Heart right ventricle (tissue), 16 donors: ENCODE data around the gene ACYP1. TPM values are rescaled to one million over a fixed set of nuclear protein-coding genes. Genes with fewer than 3 reads are reported as not detected.

Experiments
- ATAC-seq, 8 donors: fragments of 200-7000 bp; cut with Tn5 transposase; one replicate each; pipeline ENCODE4 v1.9.1; 2020; ENCODE audit warnings: mild to moderate bottlenecking in 8 of 8, moderate library complexity in 8 of 8, moderate number of reproducible peaks in 1 of 8
- DNase-seq, 2 donors: peaks; one replicate each; pipeline ENCODE4 v3.0.0-alpha.2; 2020
- H3K27ac ChIP-seq, 10 donors: fragments of 200-600 bp; sonication (generic) in 2 of 10; one replicate each; pipeline versions ENCODE4 v1.5.0 to v1.8.0; 2020 to 2022; ENCODE audit warnings: mild to moderate bottlenecking in 3 of 10
- H3K27me3 ChIP-seq, 7 donors: fragments of 200-600 bp; one replicate each; pipeline ENCODE4 v1.8.0; 2021 to 2022; ENCODE audit warnings: mild to moderate bottlenecking in 2 of 7
- H3K36me3 ChIP-seq, 9 donors: fragments of 200-600 bp; sonication (generic) in 1 of 9; one replicate each; pipeline versions ENCODE4 v1.5.0 to v1.8.0; 2020 to 2022; ENCODE audit warnings: mild to moderate bottlenecking in 2 of 9
- H3K4me1 ChIP-seq, 9 donors: fragments of 200-600 bp; sonication (generic) in 1 of 9; one replicate each; pipeline versions ENCODE4 v1.5.0 to v1.8.0; 2020 to 2022; ENCODE audit warnings: mild to moderate bottlenecking in 4 of 9
- H3K4me3 ChIP-seq, 10 donors: fragments of 200-600 bp; sonication (generic) in 2 of 10; one replicate each; pipeline versions ENCODE4 v1.5.0 to v1.8.0; 2020 to 2022; ENCODE audit warnings: mild to moderate bottlenecking in 7 of 10, moderate library complexity in 2 of 10
- H3K9me3 ChIP-seq, 11 donors: fragments of 200-600 bp in 10 of 11; sonication (generic) in 2 of 11; one replicate each; pipeline versions ENCODE4 v1.5.0 to v1.8.0; 2013 to 2022; ENCODE audit warnings: mild to moderate bottlenecking in 2 of 11, control low read depth in 1 of 11, moderate library complexity in 1 of 11
- WGBS, 2 donors: extraction: QIAGEN DNeasy Blood & Tissue Kit; methylation state at CpG; one replicate each; pipeline ENCODE4 v1.1.7; 2013; ENCODE audit warnings: inconsistent platforms in 1 of 2; 5-methylcytosine and 5-hydroxymethylcytosine counted together
- intact Hi-C, 10 donors: fragments of 100-400 bp; cut with DNase I; formaldehyde crosslinking; loops; one replicate each; pipeline versions ENCODE4 v1.11.1 to v1.14.2; 2022
- polyA plus RNA-seq, 2 donors: library from polyadenylated mRNA; stranded (reverse); fragments of 200-250 nt; gene quantifications; one replicate each; pipeline ENCODE4 v1.2.3, GENCODE V29; 2013
- total RNA-seq, 10 donors: library from RNA; stranded (reverse); fragmentation: NEBNext Ultra II Directional in 3 of 10; extraction: Animal tissue kit (Norgen Biotek cat#: 25700) in 3 of 10; gene quantifications; one replicate each; pipeline versions ENCODE4 v1.2.1 to v1.2.4, GENCODE V29; 2021 to 2023
- TF ChIP-seq, protein P1 (sequence below), 9 donors: fragments of 200-600 bp; sonication (generic) in 2 of 9; IDR thresholded peaks; one replicate each; pipeline versions ENCODE4 v1.5.0 to v1.8.0; 2021 to 2022; ENCODE audit warnings: antibody characterized with exemption in 9 of 9, mild to moderate bottlenecking in 5 of 9, moderate library complexity in 1 of 9
- donor health status: Arrhythmogenic right ventricular cardiomyopathy.
- donor health status: ischemic (EF 13 %, LVEDD 7.1; RV severe dilation, severe dysfunction).
- donor health status: healthy with polysubstance abuse.
- donor health status: DM: no; HTN: yes; CAD: no.
- donor health status: DM: no; HTN: no; CAD: no.
- donor health status: ischemic (EF 25% LVEDD 6.9; RV normal size, moderate dysfunction).
- donor health status: ischemic (EF 25% LVEDD 5.7; RV mildly dilated, moderate dysfunction).
- donor health status: healthy.
- donor health status: DM: yes; HTN: yes; CAD: no.
- donor health status: Ischemic cardiomyopathy.
- donor health status: ischemic (EF 35%, LVEDD 5.7; RV mildly dilated, moderate dysfunction).
- donor health status: nonischemic (EF 11% LVEDD 7.7; RV severe dilation, severe dysfunction).
- donor health status: DM: yes; HTN: yes; CAD: no.
- donor health status: PGD.
- donor health status: ischemic (EF 29% LVEDD 5.4; RV normal size, mild dysfunction).
- donor health status: nonischemic (EF 23%, LVEDD 6.1; RV moderate dilation, normal function).

The ACYP1 gene
- total and polyA plus RNA-seq, 12 donors = 7.9 to 34.9 (median 10.1) TPM

DNA sequence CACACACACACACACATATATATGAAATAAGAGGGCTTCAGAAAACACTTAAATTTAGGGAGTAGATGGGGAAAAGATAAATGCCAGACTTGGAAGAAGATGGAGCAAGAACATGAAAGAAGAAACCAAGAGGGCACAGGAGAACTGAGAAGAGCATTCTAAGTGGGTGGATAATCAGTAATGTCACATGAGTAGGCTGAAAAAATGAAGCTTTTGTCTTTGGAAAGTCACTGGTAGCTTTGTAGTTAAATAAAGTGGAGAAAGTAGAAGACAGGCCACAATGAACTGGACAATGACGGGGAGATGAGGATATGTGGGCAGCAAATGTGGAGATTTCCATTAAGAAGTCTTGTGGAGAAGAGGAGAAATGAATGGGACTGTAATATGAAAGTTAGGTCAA, 3.4 kb upstream of the ACYP1 start:
- no peak overlapping the region for H3K4me3 ChIP-seq
- TF ChIP-seq, protein P1, sequence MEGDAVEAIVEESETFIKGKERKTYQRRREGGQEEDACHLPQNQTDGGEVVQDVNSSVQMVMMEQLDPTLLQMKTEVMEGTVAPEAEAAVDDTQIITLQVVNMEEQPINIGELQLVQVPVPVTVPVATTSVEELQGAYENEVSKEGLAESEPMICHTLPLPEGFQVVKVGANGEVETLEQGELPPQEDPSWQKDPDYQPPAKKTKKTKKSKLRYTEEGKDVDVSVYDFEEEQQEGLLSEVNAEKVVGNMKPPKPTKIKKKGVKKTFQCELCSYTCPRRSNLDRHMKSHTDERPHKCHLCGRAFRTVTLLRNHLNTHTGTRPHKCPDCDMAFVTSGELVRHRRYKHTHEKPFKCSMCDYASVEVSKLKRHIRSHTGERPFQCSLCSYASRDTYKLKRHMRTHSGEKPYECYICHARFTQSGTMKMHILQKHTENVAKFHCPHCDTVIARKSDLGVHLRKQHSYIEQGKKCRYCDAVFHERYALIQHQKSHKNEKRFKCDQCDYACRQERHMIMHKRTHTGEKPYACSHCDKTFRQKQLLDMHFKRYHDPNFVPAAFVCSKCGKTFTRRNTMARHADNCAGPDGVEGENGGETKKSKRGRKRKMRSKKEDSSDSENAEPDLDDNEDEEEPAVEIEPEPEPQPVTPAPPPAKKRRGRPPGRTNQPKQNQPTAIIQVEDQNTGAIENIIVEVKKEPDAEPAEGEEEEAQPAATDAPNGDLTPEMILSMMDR (IDR thresholded peaks at IDR 0.05) = no peak
- peaks cover 7 to 67% (median 44%) of the 10 kb centered on the region in 9 donors for H3K4me1 ChIP-seq
- DNase-seq (no peak), ATAC-seq (no peak)
- peak overlapping the region in 2 of 10 donors; percentile 94 to 96 for H3K27ac ChIP-seq
- H3K9me3 ChIP-seq = no peaks in the 10 kb centered on the region
- peaks cover 0 to 6% (median 0%) of the 10 kb centered on the region in 9 donors for H3K36me3 ChIP-seq
- intact Hi-C loops = loop anchor here in 4 of 10 donors (5.0 to 10.0 kb wide), 5 partner anchors 62 to 155 kb away; partner anchors contain the start of gene EIF2B2 (in 3 of the 4)
- H3K27me3 ChIP-seq = no peaks in the 10 kb centered on the region
- WGBS, 2 donors = 90 to 100% methylated on average over 1 of the region's 1 CpG

DNA sequence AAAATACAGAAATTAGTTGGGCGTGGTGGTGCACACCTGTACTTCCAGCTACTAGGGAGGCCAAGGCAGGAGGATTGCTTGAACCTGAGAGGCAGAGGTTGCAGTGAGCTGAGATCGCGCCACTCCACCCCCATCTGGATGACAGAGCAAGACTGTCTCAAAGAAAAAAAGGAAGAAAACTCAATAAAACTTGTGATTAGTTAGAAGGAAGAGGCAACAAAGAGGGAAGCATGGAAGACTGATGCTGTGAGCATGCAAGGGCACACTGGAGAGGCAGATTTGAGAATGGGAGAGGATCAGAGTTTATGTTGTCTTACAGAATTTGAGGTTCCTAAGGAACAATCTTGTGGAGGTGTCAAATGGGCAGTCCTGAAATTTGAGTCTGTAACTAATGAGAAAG, 2.9 kb upstream of the ACYP1 start:
- intact Hi-C loops = loop anchor here in 4 of 10 donors (5.0 to 10.0 kb wide), 5 partner anchors 62 to 154 kb away; partner anchors contain the start of gene EIF2B2 (in 3 of the 4)

DNA sequence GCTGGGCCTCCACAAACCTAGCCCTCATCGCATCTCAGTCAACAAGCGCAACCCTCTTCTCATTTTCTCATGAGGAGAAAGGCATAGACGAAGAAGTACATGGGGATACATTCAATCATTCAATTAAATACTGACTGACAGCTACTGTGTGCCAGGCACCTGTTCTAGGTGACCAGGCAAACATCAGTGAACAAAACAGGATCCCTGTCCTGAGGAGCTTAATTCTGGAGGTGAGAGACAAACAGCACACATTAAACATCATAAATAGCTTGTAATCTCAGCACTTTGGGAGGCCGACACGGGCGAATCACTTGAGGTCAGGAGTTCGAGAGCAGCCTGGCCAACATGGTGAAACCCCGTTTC, 362 bp upstream of the ACYP1 start:
- Histone ChIP-seq H3K27me3 (no peaks in the 10 kb centered on the region), H3K36me3 (peaks cover 0 to 23% (median 0%) of the 10 kb centered on the region in 9 donors), H3K9me3 (peaks cover 0 to 6% (median 0%) of the 10 kb centered on the region in 11 donors), H3K4me3 (peak overlapping the region in 9 of 10 donors; percentile 60 to 94 (median 74)), H3K27ac (peak overlapping the region in 8 of 10 donors; percentile 14 to 86 (median 74)), H3K4me1 (peaks cover 2 to 41% (median 26%) of the 10 kb centered on the region in 9 donors)
- TF ChIP-seq, protein P1 (IDR thresholded peaks at IDR 0.05) = no peak
- 58 to 60% methylated on average over 8 of the region's 8 CpGs for WGBS, 2 donors
- no peak for ATAC-seq
- intact Hi-C loops = loop anchor here in 1 of 10 donors (10.0 kb wide), 1 partner anchor 59 kb away; the partner anchor contains the start of gene EIF2B2
- no peak for DNase-seq

More for the DNA sequence above, 2.9 kb upstream of the ACYP1 start:
- Histone ChIP-seq H3K27ac (no peak overlapping the region), H3K4me3 (no peak overlapping the region), H3K27me3 (no peaks in the 10 kb centered on the region), H3K9me3 (no peaks in the 10 kb centered on the region), H3K36me3 (peaks cover 0 to 6% (median 0%) of the 10 kb centered on the region in 9 donors), H3K4me1 (peaks cover 7 to 61% (median 41%) of the 10 kb centered on the region in 9 donors)
- WGBS, 2 donors = 97 to 99% methylated on average over 3 of the region's 3 CpGs
- ATAC-seq = no peak
- TF ChIP-seq, protein P1 (IDR thresholded peaks at IDR 0.05) = no peak
- no peak for DNase-seq

DNA sequence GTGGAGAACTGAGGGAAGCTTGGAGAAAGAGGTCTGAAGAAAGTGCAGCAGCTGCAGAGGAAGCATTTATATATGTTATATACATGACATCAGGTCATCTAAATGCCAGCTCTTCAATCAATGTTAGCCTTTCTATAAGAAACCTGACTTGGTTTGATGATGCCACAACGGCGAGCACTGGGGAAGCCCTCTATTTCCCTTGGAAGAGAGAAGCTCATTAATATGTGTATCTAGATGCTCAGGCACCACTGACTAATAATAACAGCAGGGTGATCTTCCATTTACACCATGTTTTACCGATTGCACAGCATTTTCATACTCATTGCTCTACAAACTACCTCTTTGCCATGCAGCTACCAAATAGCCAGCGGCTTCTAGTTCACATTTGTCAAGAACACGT, 811 bp downstream of the ACYP1 start:
- WGBS, 2 donors = 37 to 43% methylated on average over 5 of the region's 5 CpGs
- intact Hi-C loops = loop anchor here in 1 of 10 donors (10.0 kb wide), 1 partner anchor 58 kb away; the partner anchor contains the start of gene EIF2B2

More for the DNA sequence above, 811 bp downstream of the ACYP1 start:
- H3K27ac ChIP-seq = peak overlapping the region in 1 of 10 donors; percentile 86
- peak overlapping the region in 9 of 10 donors; percentile 60 to 94 (median 74) for H3K4me3 ChIP-seq
- peaks cover 2 to 35% (median 19%) of the 10 kb centered on the region in 9 donors for H3K4me1 ChIP-seq
- no peaks in the 10 kb centered on the region for H3K27me3 ChIP-seq
- ATAC-seq (no peak), DNase-seq (no peak)
- peaks cover 0 to 23% (median 0%) of the 10 kb centered on the region in 9 donors for H3K36me3 ChIP-seq
- TF ChIP-seq, protein P1 (IDR thresholded peaks at IDR 0.05) = no peak
- peaks cover 0 to 6% (median 0%) of the 10 kb centered on the region in 11 donors for H3K9me3 ChIP-seq
